ENCODE data around the gene FMNL2. TPM values are rescaled to one million over a fixed set of nuclear protein-coding genes. Genes with fewer than 3 reads are reported as not detected.

The FMNL2 gene
- total RNA-seq, 1 experiment from 2014 or later = 33.6 TPM

GRCh38 chr2:152376968-152377367 lies 42.0 kb downstream of the FMNL2 start:
- TF ChIP-seq REST (IDR thresholded peaks at IDR 0.05; ENCODE audit: insufficient read depth in 1 of 2, low read depth in 2 of 2, low read length in 1 of 2) (no peak), TCF7L2 (IDR thresholded peaks at IDR 0.05; ENCODE audit: low read depth, low read length) (no peak), CTCF (IDR thresholded peaks at IDR 0.05) (no peak), POLR2AphosphoS5 (IDR thresholded peaks at IDR 0.05; ENCODE audit: low read depth, low read length) (no peak), SIN3A (IDR thresholded peaks at IDR 0.05; ENCODE audit: borderline replicate concordance, insufficient read depth, low read depth, low read length) (no peak)
- intact Hi-C loops (cut with micrococcal nuclease; ENCODE audit: unreplicated experiment) = no loop called here
- Histone ChIP-seq H3K27ac (ENCODE audit: low read length) (no peak overlapping the region), H3K4me1 (ENCODE audit: control insufficient read depth, insufficient read depth, low read length) (peaks cover 9% of the 10 kb centered on the region), H3K4me3 (ENCODE audit: low read depth in 2 of 2, low read length in 2 of 2) (no peak overlapping the region), H3K36me3 (ENCODE audit: control insufficient read depth, insufficient read depth, low read length) (no peaks in the 10 kb centered on the region), H3K27me3 (ENCODE audit: control insufficient read depth, insufficient read depth, low read length) (no peaks in the 10 kb centered on the region), H3K9me3 (ENCODE audit: control insufficient read depth, insufficient read depth, low read depth, low read length) (no peaks in the 10 kb centered on the region)
- ATAC-seq (no peak), DNase-seq (ENCODE audit: low read depth, low spot score) (no peak)
- ChIA-PET CTCF (no interaction called here), POLR2A (no interaction called here)
- in situ Hi-C loops (cut with HindIII; ENCODE audit: low pct_unique_long_range_greater_than_20kb, low sequenced_read_pairs) = no loop called here
- no TSS peak for BruUV-seq (replicated peaks)

- ChIA-PET POLR2A (no interaction called here), CTCF (no interaction called here)
- Histone ChIP-seq H3K27me3 (ENCODE audit: control insufficient read depth, insufficient read depth, low read length) (no peaks in the 10 kb centered on the region), H3K4me1 (ENCODE audit: control insufficient read depth, insufficient read depth, low read length) (peaks cover 9% of the 10 kb centered on the region), H3K4me3 (ENCODE audit: low read depth in 2 of 2, low read length in 2 of 2) (no peak overlapping the region), H3K27ac (ENCODE audit: low read length) (no peak overlapping the region), H3K9me3 (ENCODE audit: control insufficient read depth, insufficient read depth, low read depth, low read length) (no peaks in the 10 kb centered on the region), H3K36me3 (ENCODE audit: control insufficient read depth, insufficient read depth, low read length) (no peaks in the 10 kb centered on the region)
- intact Hi-C loops (cut with micrococcal nuclease; ENCODE audit: unreplicated experiment) (no loop called here), in situ Hi-C loops (cut with HindIII; ENCODE audit: low pct_unique_long_range_greater_than_20kb, low sequenced_read_pairs) (no loop called here)
- DNase-seq (ENCODE audit: low read depth, low spot score) = no peak
- BruUV-seq (replicated peaks) = no TSS peak
- no peak for ATAC-seq
- no peak for TF ChIP-seq POLR2AphosphoS5 (IDR thresholded peaks at IDR 0.05; ENCODE audit: low read depth, low read length)
- TF ChIP-seq TCF7L2 (IDR thresholded peaks at IDR 0.05; ENCODE audit: low read depth, low read length) = no peak
- TF ChIP-seq SIN3A (IDR thresholded peaks at IDR 0.05; ENCODE audit: borderline replicate concordance, insufficient read depth, low read depth, low read length) = no peak
- no peak for TF ChIP-seq CTCF (IDR thresholded peaks at IDR 0.05)
- TF ChIP-seq REST (IDR thresholded peaks at IDR 0.05; ENCODE audit: insufficient read depth in 1 of 2, low read depth in 2 of 2, low read length in 1 of 2) = no peak
Observed at GRCh38 chr2:152379089-152379488, 44.1 kb downstream of the FMNL2 start.

All from Panc1 (cell line).